ENCODE measurements around the gene MEIS2. TPM values are rescaled to one million over a fixed set of nuclear protein-coding genes. Genes with fewer than 3 reads are reported as not detected.

MEIS2 gene
- total RNA-seq, 2 donors from 2014 or later = 24.3 to 29.8 TPM

DNA sequence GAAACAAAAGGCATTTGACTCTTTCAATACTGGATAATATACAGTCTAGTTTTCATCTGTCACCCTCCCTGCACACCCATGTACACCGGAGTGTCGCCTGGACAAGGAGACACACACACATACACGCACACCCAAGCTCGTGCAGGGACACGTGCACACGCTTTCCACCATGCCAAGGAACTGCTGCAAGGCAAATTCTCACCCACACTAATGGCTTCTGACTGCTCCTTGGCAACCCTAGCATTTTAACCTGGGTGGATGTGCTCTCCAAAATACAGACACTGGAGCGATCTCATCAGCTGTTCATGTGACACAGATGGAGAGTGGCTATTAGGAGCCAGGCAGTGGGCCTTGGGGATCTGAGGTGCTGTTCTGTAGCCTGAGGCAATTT, 61.6 kb downstream of the MEIS2 start:
- no peak for DNase-seq (ENCODE audit: low spot score)
- H3K4me1 ChIP-seq = no peaks in the 10 kb centered on the region
- no peaks in the 10 kb centered on the region for H3K9me3 ChIP-seq
- no peak overlapping the region for H3K27ac ChIP-seq
- TF ChIP-seq, protein P1, sequence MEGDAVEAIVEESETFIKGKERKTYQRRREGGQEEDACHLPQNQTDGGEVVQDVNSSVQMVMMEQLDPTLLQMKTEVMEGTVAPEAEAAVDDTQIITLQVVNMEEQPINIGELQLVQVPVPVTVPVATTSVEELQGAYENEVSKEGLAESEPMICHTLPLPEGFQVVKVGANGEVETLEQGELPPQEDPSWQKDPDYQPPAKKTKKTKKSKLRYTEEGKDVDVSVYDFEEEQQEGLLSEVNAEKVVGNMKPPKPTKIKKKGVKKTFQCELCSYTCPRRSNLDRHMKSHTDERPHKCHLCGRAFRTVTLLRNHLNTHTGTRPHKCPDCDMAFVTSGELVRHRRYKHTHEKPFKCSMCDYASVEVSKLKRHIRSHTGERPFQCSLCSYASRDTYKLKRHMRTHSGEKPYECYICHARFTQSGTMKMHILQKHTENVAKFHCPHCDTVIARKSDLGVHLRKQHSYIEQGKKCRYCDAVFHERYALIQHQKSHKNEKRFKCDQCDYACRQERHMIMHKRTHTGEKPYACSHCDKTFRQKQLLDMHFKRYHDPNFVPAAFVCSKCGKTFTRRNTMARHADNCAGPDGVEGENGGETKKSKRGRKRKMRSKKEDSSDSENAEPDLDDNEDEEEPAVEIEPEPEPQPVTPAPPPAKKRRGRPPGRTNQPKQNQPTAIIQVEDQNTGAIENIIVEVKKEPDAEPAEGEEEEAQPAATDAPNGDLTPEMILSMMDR (IDR thresholded peaks at IDR 0.05) = no peak
- H3K4me3 ChIP-seq = no peak overlapping the region
- no peaks in the 10 kb centered on the region for H3K36me3 ChIP-seq
- no peaks in the 10 kb centered on the region for H3K27me3 ChIP-seq

DNA sequence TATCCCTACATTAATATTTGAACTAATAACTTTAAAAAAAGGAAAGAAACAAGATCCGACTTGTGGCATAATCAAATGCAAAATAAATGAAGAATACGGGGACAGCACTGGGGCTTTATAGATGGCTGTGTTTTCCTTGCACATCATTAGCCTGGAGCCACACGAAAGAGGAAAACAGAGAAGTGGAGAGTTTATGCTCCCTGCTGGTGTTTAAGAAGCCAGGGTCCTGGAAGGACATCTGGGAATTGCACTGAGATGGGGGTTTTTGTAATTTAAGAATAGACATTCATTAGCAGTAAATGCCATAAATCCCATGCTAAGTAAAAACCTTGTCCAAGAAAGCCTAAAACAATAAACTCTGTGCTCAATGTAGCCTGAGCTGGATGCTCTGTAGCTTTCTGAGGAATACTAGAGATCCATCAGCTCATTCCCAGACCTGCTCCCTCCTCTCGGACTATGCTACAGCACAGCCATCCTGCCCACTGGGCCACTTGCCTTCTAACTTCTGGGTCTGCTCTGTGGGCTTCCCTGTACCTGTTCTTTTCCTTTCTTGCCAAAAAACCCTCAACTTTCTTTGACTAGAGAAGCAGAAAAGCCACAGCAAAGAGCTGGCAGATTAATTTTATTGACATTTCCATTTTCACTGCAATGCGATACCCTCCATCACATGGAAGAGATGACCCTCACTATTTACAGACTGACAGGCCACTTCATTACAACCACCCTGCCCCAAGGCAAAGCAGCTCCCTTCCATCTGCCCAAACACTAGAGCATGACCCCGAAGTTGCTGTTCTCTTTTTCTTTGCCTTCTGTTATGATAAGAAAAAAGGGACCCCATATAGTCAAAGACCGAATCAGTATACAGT, 62.3 kb downstream of the MEIS2 start:
- no peak overlapping the region for H3K4me3 ChIP-seq
- no peaks in the 10 kb centered on the region for H3K4me1 ChIP-seq
- no peaks in the 10 kb centered on the region for H3K27me3 ChIP-seq
- no peaks in the 10 kb centered on the region for H3K9me3 ChIP-seq
- no peak overlapping the region for H3K27ac ChIP-seq
- TF ChIP-seq, protein P1 (IDR thresholded peaks at IDR 0.05) = no peak
- H3K36me3 ChIP-seq = no peaks in the 10 kb centered on the region
- no peak for DNase-seq (ENCODE audit: low spot score)

DNA sequence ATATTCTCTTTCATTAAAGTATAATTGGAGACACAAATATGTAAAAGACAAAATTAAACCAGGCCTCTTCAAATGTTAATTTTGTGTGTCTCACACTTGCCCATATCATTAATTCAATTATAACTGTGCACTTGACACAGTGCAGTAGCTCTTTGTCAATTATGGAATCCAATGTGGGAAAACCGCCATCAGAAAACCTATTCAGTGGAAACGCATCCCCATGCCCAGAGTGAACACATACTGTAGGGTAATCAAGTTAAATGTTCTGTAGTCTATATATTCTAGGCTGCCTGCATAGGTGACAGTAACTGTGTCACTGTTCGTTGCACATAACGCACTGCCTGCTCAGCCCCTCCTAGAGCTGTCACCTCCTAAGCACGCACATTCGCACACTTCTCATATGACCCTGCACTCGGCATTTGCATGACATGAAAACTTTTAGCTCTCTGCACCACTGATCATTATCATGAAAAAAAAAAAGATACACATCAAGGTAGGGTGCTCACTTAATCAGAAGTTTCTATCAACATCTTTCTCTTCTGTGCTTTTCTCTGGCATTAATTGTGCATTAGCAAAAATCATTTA, 63.2 kb downstream of the MEIS2 start:
- H3K27me3 ChIP-seq = no peaks in the 10 kb centered on the region
- TF ChIP-seq, protein P1 (IDR thresholded peaks at IDR 0.05) = no peak
- no peak overlapping the region for H3K4me3 ChIP-seq
- H3K4me1 ChIP-seq = no peaks in the 10 kb centered on the region
- H3K27ac ChIP-seq = no peak overlapping the region
- H3K36me3 ChIP-seq = no peaks in the 10 kb centered on the region
- H3K9me3 ChIP-seq = no peaks in the 10 kb centered on the region
- DNase-seq (ENCODE audit: low spot score) = no peak

DNA sequence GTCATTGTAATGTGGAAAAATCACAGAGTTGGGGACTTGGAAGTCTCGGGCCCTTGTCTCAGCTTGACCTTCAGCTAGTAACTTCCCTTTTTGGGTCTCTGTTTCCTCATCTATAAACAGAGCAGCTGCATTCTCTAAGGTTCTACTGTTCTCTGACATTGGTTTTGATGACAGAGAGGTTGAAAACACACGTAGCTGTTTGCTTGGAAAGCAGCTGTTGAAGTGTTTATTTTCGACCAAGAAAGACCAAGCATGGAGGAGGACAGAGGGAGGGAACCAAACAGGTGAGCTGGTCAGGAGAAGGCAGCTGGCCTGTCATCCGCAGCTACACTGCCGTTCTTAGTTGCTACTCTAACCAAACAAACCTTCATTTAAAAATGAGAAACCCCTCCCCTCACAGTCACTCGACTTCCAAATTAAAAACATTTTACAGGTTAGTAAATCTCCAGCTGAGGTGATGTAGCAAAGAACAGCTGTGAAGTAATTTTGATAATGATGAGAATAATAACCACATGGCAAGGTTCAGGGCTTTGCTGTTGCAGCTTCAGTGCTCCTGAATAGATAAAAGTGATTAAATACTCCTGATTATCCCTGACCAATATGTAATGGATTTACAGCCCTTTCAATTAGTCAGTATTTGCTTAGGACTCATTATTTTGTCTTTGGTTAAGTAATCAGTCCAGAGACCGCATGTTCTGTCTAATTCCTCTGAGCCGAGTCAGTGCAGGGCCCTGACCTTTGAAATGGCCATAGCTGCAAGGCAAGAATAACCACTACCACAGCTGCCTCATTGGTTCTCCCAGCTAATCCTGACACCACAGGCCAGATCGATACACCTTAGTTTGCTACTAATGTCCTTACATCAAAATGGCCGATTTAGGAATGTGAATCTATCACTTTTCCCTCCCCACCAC, 65.3 kb downstream of the MEIS2 start:
- no peaks in the 10 kb centered on the region for H3K27me3 ChIP-seq
- H3K36me3 ChIP-seq = no peaks in the 10 kb centered on the region
- no peaks in the 10 kb centered on the region for H3K4me1 ChIP-seq
- TF ChIP-seq, protein P1 (IDR thresholded peaks at IDR 0.05) = no peak
- H3K4me3 ChIP-seq = no peak overlapping the region
- no peaks in the 10 kb centered on the region for H3K9me3 ChIP-seq
- DNase-seq (ENCODE audit: low spot score) = no peak
- H3K27ac ChIP-seq = no peak overlapping the region

DNA sequence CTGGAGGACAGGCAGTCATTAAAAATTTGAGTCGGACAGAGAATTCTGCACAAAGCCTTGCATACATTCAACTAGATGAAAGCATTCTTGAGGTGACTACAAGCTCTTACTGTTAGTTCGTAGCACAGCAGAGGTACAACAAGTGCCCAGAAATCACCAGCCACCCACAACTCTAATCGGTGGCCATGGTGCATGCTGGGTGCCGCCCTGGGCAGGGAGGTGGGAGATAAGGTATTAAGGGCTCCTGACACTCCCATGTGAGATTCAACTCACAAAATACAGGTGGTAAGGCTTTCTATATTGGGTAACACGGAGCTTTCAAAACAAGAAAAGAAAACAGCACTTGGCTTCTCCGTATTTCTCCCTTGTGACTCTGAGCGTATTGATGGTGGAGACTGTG, 66.0 kb downstream of the MEIS2 start:
- H3K27me3 ChIP-seq = no peaks in the 10 kb centered on the region
- H3K36me3 ChIP-seq = no peaks in the 10 kb centered on the region
- no peak overlapping the region for H3K27ac ChIP-seq
- DNase-seq (ENCODE audit: low spot score) = no peak
- H3K4me1 ChIP-seq = no peaks in the 10 kb centered on the region
- TF ChIP-seq, protein P1 (IDR thresholded peaks at IDR 0.05) = no peak
- no peak overlapping the region for H3K4me3 ChIP-seq
- H3K9me3 ChIP-seq = no peaks in the 10 kb centered on the region
